ENCODE results near the gene ARMH3.

The ARMH3 gene

DNA sequence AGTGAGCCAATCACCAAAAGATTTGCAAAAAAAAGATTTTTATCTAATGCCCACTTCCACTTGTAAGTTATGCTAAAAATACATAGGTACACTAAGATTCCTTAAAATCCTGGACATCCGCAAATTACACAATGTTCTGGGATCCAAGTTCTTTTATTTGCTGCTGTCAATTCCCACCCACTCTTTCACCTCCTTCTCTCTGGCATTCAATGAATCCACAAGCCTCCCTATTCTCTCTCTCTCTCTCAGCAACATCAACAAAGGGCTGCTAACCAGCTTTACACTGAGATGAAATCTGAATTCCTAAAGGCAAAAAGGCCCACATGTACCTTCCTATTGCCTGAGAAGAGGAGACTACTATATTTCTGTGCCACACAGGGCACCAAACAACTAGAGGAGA lies 99.9 kb downstream of the ARMH3 start:
- TF ChIP-seq, protein P1, sequence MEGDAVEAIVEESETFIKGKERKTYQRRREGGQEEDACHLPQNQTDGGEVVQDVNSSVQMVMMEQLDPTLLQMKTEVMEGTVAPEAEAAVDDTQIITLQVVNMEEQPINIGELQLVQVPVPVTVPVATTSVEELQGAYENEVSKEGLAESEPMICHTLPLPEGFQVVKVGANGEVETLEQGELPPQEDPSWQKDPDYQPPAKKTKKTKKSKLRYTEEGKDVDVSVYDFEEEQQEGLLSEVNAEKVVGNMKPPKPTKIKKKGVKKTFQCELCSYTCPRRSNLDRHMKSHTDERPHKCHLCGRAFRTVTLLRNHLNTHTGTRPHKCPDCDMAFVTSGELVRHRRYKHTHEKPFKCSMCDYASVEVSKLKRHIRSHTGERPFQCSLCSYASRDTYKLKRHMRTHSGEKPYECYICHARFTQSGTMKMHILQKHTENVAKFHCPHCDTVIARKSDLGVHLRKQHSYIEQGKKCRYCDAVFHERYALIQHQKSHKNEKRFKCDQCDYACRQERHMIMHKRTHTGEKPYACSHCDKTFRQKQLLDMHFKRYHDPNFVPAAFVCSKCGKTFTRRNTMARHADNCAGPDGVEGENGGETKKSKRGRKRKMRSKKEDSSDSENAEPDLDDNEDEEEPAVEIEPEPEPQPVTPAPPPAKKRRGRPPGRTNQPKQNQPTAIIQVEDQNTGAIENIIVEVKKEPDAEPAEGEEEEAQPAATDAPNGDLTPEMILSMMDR (IDR thresholded peaks at IDR 0.05) = no peak
- no peak for TF ChIP-seq ZFX (IDR thresholded peaks at IDR 0.05; ENCODE audit: borderline replicate concordance)
- H3K27ac ChIP-seq = no peak overlapping the region

DNA sequence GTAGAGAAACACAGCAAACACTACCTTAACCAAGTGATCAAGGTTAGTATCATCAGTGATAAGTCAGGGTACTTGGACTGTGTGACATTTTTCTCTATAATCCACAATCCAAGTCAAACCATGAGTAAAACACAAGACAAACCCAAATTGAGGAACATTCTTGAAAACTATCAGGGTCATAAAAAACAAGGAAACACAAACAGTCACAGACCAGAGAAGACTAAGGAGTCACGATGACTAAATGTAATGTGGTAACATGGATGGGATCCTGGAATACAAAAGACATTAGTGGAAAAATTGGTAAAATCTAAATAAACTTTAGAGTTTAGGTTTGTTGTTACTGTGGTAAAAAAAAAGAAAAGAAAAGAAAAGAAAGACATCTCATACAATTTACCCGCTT lies 103.8 kb downstream of the ARMH3 start:
- no peak for TF ChIP-seq ZFX (IDR thresholded peaks at IDR 0.05; ENCODE audit: borderline replicate concordance)
- TF ChIP-seq, protein P1 (IDR thresholded peaks at IDR 0.05) = no peak

DNA sequence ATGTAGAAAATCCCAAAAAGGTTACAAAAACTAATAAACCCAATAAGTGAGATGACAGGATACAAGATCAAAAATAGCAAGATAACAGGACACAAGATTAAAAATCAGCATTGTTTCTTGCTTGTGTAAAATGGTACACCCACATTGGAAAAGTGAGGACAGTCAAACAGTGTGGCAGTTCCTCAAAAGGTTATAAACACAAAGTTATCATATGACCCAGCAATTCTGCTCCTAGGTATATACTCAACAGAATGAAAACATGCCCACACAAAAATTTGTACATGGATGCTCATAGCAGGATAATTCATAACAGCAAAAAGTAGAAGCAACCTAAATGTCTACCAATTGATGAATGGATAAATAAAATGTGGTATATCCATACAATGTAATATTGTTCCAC lies 105.8 kb downstream of the ARMH3 start:
- H3K27ac ChIP-seq = no peak overlapping the region
- no peak for TF ChIP-seq ZFX (IDR thresholded peaks at IDR 0.05; ENCODE audit: borderline replicate concordance)
- TF ChIP-seq, protein P1 (IDR thresholded peaks at IDR 0.05) = no peak

More for the DNA sequence above, 103.8 kb downstream of the ARMH3 start:
- H3K27ac ChIP-seq = no peak overlapping the region

DNA sequence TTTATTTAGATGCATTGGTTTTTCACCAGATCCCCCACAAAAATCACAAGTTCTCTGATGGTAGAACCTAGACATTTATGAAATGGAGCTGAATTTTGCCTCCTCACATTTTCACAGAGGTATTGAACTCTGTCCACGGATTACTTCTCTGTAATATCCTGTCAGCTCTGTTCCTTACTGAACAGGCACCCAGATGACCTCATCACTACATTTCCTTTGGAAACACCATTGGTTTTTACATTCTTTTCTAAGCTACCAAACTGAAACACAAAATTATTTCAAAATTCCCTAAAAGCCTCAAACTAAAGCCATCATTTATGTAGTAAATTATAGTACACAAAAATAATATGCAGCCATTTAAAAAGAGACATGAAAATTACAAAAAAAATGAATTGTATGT lies 114.1 kb downstream of the ARMH3 start:
- TF ChIP-seq, protein P1 (IDR thresholded peaks at IDR 0.05) = no peak
- no peak for TF ChIP-seq ZFX (IDR thresholded peaks at IDR 0.05; ENCODE audit: borderline replicate concordance)
- no peak overlapping the region for H3K27ac ChIP-seq

DNA sequence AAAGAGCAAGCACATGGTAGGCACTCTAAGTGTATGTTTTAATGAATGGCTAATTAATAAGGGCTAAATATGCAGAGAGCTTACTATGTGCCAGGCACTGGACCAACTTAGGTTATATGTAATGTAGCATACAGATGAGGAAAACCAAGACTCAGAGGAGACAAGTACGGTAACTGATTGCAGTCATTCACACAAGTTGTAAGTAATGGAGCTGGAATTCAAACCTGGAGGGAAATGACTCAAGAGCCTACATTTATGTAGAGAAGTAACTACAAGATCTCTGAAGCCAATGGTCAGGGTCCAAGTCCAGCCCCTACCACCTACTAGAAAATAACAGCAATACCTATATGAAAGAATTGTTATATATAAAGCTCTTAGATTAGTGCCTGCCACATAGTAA lies 115.1 kb downstream of the ARMH3 start:
- no peak for TF ChIP-seq ZFX (IDR thresholded peaks at IDR 0.05; ENCODE audit: borderline replicate concordance)
- H3K27ac ChIP-seq = no peak overlapping the region

DNA sequence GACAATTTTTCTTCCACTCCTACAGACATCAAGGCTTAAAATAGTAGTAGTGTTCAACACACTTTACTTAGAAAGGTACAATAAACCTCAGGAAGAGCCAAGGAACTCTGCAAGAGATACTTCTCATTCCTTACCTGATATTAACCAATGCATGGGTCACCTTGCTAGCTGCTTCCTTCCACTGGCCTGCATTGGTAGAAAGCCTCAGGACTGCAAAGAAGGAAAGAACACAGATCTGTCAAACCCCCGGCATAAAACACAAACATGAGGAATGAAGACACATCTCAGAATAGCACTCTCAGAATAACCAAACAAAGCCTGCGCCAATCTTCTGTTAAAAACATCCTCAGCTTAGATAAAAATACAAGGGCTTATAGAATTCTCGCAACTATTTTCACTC lies 116.2 kb downstream of the ARMH3 start:
- 0 out of 2 replicates have a peak overlapping the region, but pooled peaks have one; percentile 14 for H3K27ac ChIP-seq
- TF ChIP-seq, protein P1 (IDR thresholded peaks at IDR 0.05) = no peak
- TF ChIP-seq ZFX (IDR thresholded peaks at IDR 0.05; ENCODE audit: borderline replicate concordance) = no peak

DNA sequence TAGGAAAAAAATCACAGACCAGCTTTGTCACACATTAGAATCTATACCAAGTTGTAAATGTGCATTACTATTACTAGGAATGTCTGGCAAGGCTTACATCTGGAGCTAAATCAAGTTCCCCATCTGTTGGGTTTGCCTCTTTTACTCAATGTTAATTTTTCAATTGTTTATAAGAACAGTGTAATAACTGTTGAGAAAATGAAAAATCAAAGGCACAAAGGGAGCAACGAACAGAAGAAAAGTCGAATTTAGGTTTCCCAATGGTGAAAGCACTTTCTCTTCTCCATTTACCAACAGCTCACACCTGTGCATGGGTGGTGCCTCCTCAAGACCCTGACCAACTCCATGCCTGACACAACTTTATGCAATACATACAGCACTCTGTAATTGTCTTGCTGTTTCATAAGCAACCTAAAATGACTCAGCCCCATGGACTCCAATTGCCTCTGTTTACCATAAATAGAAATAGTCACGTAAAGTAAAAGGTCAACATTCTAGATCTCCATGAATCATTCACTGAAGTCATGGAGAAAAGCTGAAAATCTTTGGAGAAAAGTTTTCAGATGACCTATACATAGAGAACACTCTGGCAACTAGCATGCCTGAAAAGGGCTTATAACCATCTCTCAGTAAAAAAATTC lies 116.8 kb downstream of the ARMH3 start:
- 0 out of 2 replicates have a peak overlapping the region, but pooled peaks have one; percentile 14 for H3K27ac ChIP-seq
- TF ChIP-seq ZFX (IDR thresholded peaks at IDR 0.05; ENCODE audit: borderline replicate concordance) = no peak
- TF ChIP-seq, protein P1 (IDR thresholded peaks at IDR 0.05) = no peak

Data from 22Rv1 (cell line).